ENCODE measurements around the gene CCL4L2.
"Not testable (repeated sequence)": the region's sequence is repeated elsewhere in the genome, so short reads cannot be mapped to it uniquely, and the experiment has no call there.

The CCL4L2 gene

DNA sequence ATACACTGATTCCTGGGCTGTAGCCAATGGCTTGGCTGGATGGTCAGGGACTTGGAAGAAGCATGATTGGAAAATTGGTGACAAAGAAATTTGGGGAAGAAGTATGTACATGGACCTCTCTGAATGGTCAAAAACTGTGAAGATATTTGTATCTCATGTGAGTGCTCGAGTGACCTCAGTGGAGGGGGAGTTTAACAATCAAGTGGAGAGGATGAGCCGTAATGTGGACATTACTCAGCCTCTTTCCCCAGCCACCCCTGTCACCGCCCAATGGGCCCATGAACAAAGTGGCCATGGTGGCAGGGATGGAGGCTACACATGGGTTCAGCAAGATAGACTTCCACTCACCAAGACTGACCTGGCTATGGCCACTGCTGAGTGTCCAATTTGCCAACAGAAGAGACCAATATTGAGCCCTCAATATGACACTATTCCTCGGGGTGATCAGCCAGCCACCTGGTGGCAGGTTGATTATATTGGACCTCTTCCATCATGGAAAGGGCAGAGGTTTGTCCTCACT is 10.8 kb downstream of the CCL4L2 start:
- DNase-seq, result not testable (repeated sequence)

DNA sequence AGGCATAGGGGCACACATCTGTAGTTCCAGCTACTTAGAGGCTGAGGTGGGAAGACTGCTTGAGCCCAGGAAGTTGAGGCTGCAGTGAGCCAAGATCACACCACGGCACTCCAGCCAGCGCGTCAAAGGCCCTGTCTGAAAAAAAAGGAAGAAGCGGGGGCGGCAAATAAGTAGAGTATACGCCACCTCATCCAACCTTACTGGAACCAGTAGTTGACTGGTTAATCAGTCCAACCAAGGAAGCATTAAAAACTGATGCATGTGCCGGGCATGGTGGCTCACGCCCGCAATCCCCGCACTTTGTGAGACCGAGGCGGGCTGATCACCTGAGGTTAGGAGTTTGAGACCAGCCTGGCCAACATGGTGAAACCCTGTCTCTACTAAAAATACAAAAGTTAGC is 12.1 kb downstream of the CCL4L2 start:
- DNase-seq, result not testable (repeated sequence)

DNA sequence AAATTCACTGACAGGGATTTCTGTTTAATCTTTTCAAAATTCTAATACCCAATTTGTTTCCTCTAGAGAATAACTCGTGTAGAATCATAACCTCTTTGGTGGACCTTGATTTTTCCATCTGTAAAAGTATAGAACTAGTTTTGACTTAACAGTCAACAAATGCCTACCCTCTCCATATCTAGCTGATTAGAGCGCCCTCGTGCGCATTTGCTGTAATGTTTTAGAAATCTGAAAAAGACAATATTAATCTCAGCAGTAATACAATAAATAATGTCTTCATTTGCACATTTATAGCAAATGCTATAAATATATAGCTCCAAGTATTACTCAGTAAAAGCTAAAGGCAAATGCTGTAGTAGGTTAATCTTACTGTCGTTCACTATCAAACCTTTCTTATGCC is 18.8 kb downstream of the CCL4L2 start:
- DNase-seq, result not testable (repeated sequence)

DNA sequence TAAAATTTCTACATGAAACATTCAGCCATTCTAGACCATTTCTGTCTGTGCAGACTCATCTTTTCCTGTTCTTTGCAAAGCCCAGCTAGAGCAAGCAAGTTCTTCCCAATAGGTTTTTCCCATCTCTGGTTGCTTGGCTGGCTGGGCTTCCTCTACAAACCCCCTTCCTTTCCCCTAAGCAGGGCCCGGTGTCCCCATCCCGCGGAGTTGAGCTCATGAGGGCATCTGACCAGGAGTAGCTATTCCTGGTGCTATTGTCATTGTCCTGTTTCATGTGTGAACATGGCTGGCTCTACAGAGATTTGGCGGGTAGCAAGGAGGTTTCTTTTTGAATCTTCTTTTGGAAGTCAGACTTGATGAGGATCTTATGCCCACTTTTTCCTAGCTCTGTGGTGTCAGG is 31.2 kb downstream of the CCL4L2 start:
- DNase-seq, result not testable (repeated sequence)
